Endothelial cell of umbilical vein (primary cell): ENCODE results near the gene DYNC1H1. TPM values are rescaled to one million over a fixed set of nuclear protein-coding genes. Genes with fewer than 3 reads are reported as not detected.

Experiments
- BruUV-seq: library from RNA; stranded (reverse); fragments of 400-500 nt; replicated peaks from 2 replicates; lab custom pipeline; 2021; lab: Mats Ljungman, UMichigan
- CTCF ChIA-PET: fragments of 300-600, 350-600 bp; sonication (Branson Sonifier 250); formaldehyde crosslinking; loops from one replicate; lab custom pipeline; 2021; ENCODE audit warnings: antibody characterized with exemption, inconsistent platforms; lab: Charles Lee
- POLR2A ChIA-PET: fragments of 300-600, 350-600 bp; sonication (Branson Sonifier 250); formaldehyde crosslinking; loops from one replicate; lab custom pipeline; 2021; ENCODE audit warnings: antibody characterized with exemption, inconsistent platforms; lab: Charles Lee
- DNase-seq: peaks from one replicate; pipeline ENCODE4 v3.0.0-alpha.2; 2011; ENCODE audit warnings: low read depth, low spot score
- FAIRE-seq: peaks from 2 replicates; lab custom pipeline; 2011; peaks lifted over from hg19 to GRCh38; lab: Jason Lieb, UNC
- H2AFZ ChIP-seq: 2 replicates; pipeline ENCODE4 v1.6.0; 2012; ENCODE audit warnings: low read depth, low read length, control low read depth, inconsistent platforms
- H3K27ac ChIP-seq: 2 replicates; pipeline ENCODE4 v1.5.1; 2011; ENCODE audit warnings: low read depth, mild to moderate bottlenecking, control low read depth, low read length, moderate library complexity; ENCODE audit not compliant: insufficient read depth
- H3K27me3 ChIP-seq, 2 experiments: 2 replicates each; pipeline versions ENCODE4 v1.6.0 to v1.6.1; 2011; ENCODE audit warnings: low read length in 2 of 2, mixed read lengths in 1 of 2; ENCODE audit not compliant: control insufficient read depth in 2 of 2, insufficient read depth in 2 of 2
- H3K36me3 ChIP-seq, 2 experiments: 2 replicates in 1 of 2; 3 replicates in 1 of 2; pipeline ENCODE4 v1.5.1; 2011; ENCODE audit warnings: low read length in 2 of 2, mild to moderate bottlenecking in 1 of 2, moderate library complexity in 1 of 2; ENCODE audit not compliant: control insufficient read depth in 2 of 2, insufficient read depth in 2 of 2; ENCODE audit errors: extremely low read depth in 1 of 2
- H3K4me1 ChIP-seq: 3 replicates; pipeline ENCODE4 v1.5.1; 2011; ENCODE audit warnings: mild to moderate bottlenecking, low read length; ENCODE audit not compliant: control insufficient read depth, insufficient read depth; ENCODE audit errors: extremely low read depth
- H3K4me2 ChIP-seq: 2 replicates; pipeline ENCODE4 v1.6.1; 2011; ENCODE audit warnings: low read length, control low read depth, mixed read lengths; ENCODE audit not compliant: insufficient read depth
- H3K4me3 ChIP-seq, 3 experiments: fragments of 200-600 bp in 1 of 3; sonication (generic), shearing (Covaris generic) in 1 of 3; replicated peaks in 1 of 3; 2 replicates each; pipeline ENCODE4 v1.5.1; 2011 to 2016; ENCODE audit warnings: control low read depth in 3 of 3, low read length in 3 of 3, mild to moderate bottlenecking in 2 of 3, inconsistent platforms in 1 of 3, low read depth in 1 of 3, moderate library complexity in 1 of 3; ENCODE audit not compliant: insufficient read depth in 1 of 3
- H3K79me2 ChIP-seq: 2 replicates; pipeline ENCODE4 v1.6.0; 2012; ENCODE audit warnings: low read length, inconsistent platforms; ENCODE audit not compliant: control insufficient read depth, insufficient read depth
- H3K9ac ChIP-seq: replicated peaks from 2 replicates; pipeline ENCODE3; 2011; ENCODE audit warnings: low read length, control low read depth; ENCODE audit not compliant: insufficient read depth; ENCODE audit errors: extremely low read depth
- H3K9me1 ChIP-seq: replicated peaks from 3 replicates; pipeline ENCODE4 v1.6.0; 2011; ENCODE audit warnings: mild to moderate bottlenecking, low read length; ENCODE audit not compliant: control insufficient read depth, insufficient read depth; ENCODE audit errors: extremely low read depth
- H3K9me3 ChIP-seq: replicated peaks from 2 replicates; pipeline ENCODE4 v1.5.1; 2012; ENCODE audit warnings: low read length, inconsistent platforms; ENCODE audit not compliant: control insufficient read depth, insufficient read depth
- H4K20me1 ChIP-seq: replicated peaks from 2 replicates; pipeline ENCODE3; 2011; ENCODE audit warnings: mild to moderate bottlenecking, low read length; ENCODE audit not compliant: control insufficient read depth, insufficient read depth; ENCODE audit errors: extremely low read depth
- CTCF ChIP-seq, 2 donors: IDR thresholded peaks; 1 replicate in 1 of 2; 2 replicates in 1 of 2; pipeline ENCODE4 v1.5.1; 2011; ENCODE audit warnings: low read length in 2 of 2, mild to moderate bottlenecking in 2 of 2, moderate library complexity in 2 of 2, control low read depth in 1 of 2, inconsistent platforms in 1 of 2, low read depth in 1 of 2; ENCODE audit not compliant: insufficient read depth in 1 of 2; ENCODE audit errors: extremely low read depth in 1 of 2
- GATA2 ChIP-seq: IDR thresholded peaks from 2 replicates; pipeline ENCODE4 v1.7.0; 2011; ENCODE audit warnings: low read depth, mild to moderate bottlenecking, moderate library complexity, mixed read lengths, low read length; ENCODE audit not compliant: insufficient read length, insufficient read depth
- dilution Hi-C: fragments of 300-500 bp; cut with MboI; formaldehyde crosslinking; loops from one replicate; pipeline ENCODE4 v1.15.0; 2019; ENCODE audit warnings: low sequenced_read_pairs; ENCODE audit not compliant: extremely low pct_ligation_motif_present
- intact Hi-C: fragments of 100-400 bp; cut with micrococcal nuclease; formaldehyde crosslinking; loops from one replicate; pipeline ENCODE4 v1.10.0; 2022
- polyA plus RNA-seq, 4 experiments: library from polyadenylated mRNA; depleted of rRNA in 3 of 4; stranded (reverse) in 3 of 4; unstranded in 1 of 4; fragments of >200 nt; gene quantifications; 2 replicates each; pipeline versions ENCODE4 v1.2.1 to v1.2.3, GENCODE V29; 2011 to 2012; ENCODE audit warnings: missing spikeins in 1 of 4
- total RNA-seq: library from RNA; stranded (reverse); gene quantifications from 2 replicates; pipeline ENCODE4 v1.2.3, GENCODE V29; 2021

Gene DYNC1H1
- total and polyA plus RNA-seq, 2 donors (not counting 3 experiments of a cell fraction or from before 2014, with no cell fraction given): 254 to 648 TPM

- intact Hi-C loops (loop anchor here (1.0 kb wide), 3 partner anchors 25 to 251 kb away; no protein-coding TSS in a partner anchor), dilution Hi-C loops (no loop called here)
- CTCF ChIA-PET: interaction anchor here (0.7 to 3.4 kb wide), 16 partner anchors 9 to 253 kb away, joined by 3 to 87 read pairs (median 5); no protein-coding TSS in a partner anchor
- DNase-seq (peak; percentile 94), FAIRE-seq (peak; percentile 98)
- peak; percentile 32 to 53 for TF ChIP-seq CTCF (IDR thresholded peaks at IDR 0.05; ENCODE audit: extremely low read depth in 1 of 2, insufficient read depth in 1 of 2, low read depth in 1 of 2, low read length in 2 of 2)
- TF ChIP-seq GATA2: no peak
- Histone ChIP-seq H3K9me3 (no peaks in the 10 kb centered on the region), H3K9ac (no peak overlapping the region), H3K9me1 (no peaks in the 10 kb centered on the region), H3K4me3 (no peak overlapping the region), H3K4me2 (no peak overlapping the region), H4K20me1 (no peaks in the 10 kb centered on the region), H3K36me3 (no peaks in the 10 kb centered on the region), H3K27ac (no peak overlapping the region), H3K79me2 (no peaks in the 10 kb centered on the region), H3K27me3 (no peaks in the 10 kb centered on the region), H3K4me1 (no peaks in the 10 kb centered on the region), H2AFZ (peak overlapping the region; percentile 43)
- no TSS peak for BruUV-seq
- POLR2A ChIA-PET: interaction anchor here (0.6 kb wide), 1 partner anchor 34 kb away, joined by 3 read pairs; no protein-coding TSS in a partner anchor
These were observed 98.9 kb downstream of the DYNC1H1 start for GRCh38 chr14:102063109-102063807.
